ENCODE results near the gene SINHCAF.

Gene SINHCAF

GRCh38 chr12:31231611-31232360, 94.2 kb downstream of the SINHCAF start:
- no peak for DNase-seq

All from CD4-positive, alpha-beta T cell treated with Interleukin-17A for 4 hours (primary cell).